ENCODE measurements around the gene NFKBIA. TPM values are rescaled to one million over a fixed set of nuclear protein-coding genes. Genes with fewer than 3 reads are reported as not detected.

NFKBIA gene
- total RNA-seq, 1 experiment from 2014 or later, result 99.4 TPM

- DNase-seq (ENCODE audit: low read depth, low spot score) (no peak), ATAC-seq (no peak)
- POLR2A ChIA-PET, result no interaction called here
- no peaks in the 10 kb centered on the region for H3K36me3 ChIP-seq (ENCODE audit: control insufficient read depth, insufficient read depth, low read length)
- H3K27me3 ChIP-seq (ENCODE audit: control insufficient read depth, insufficient read depth, low read length), result no peaks in the 10 kb centered on the region
- no peaks in the 10 kb centered on the region for H3K9me3 ChIP-seq (ENCODE audit: control insufficient read depth, insufficient read depth, low read depth, low read length)
- CTCF ChIA-PET, result no interaction called here
- H3K4me3 ChIP-seq (ENCODE audit: low read depth in 2 of 2, low read length in 2 of 2), result no peak overlapping the region
- 0 out of 2 replicates have a peak overlapping the region, but pooled peaks have one; percentile 34 for H3K27ac ChIP-seq (ENCODE audit: low read length)
- TF ChIP-seq, protein P1, sequence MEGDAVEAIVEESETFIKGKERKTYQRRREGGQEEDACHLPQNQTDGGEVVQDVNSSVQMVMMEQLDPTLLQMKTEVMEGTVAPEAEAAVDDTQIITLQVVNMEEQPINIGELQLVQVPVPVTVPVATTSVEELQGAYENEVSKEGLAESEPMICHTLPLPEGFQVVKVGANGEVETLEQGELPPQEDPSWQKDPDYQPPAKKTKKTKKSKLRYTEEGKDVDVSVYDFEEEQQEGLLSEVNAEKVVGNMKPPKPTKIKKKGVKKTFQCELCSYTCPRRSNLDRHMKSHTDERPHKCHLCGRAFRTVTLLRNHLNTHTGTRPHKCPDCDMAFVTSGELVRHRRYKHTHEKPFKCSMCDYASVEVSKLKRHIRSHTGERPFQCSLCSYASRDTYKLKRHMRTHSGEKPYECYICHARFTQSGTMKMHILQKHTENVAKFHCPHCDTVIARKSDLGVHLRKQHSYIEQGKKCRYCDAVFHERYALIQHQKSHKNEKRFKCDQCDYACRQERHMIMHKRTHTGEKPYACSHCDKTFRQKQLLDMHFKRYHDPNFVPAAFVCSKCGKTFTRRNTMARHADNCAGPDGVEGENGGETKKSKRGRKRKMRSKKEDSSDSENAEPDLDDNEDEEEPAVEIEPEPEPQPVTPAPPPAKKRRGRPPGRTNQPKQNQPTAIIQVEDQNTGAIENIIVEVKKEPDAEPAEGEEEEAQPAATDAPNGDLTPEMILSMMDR (IDR thresholded peaks at IDR 0.05), result no peak
- TF ChIP-seq POLR2AphosphoS5 (IDR thresholded peaks at IDR 0.05; ENCODE audit: low read depth, low read length), result no peak
- no peak for TF ChIP-seq TCF7L2 (IDR thresholded peaks at IDR 0.05; ENCODE audit: low read depth, low read length)
- TF ChIP-seq SIN3A (IDR thresholded peaks at IDR 0.05; ENCODE audit: borderline replicate concordance, insufficient read depth, low read depth, low read length), result no peak
- TF ChIP-seq, protein P2, sequence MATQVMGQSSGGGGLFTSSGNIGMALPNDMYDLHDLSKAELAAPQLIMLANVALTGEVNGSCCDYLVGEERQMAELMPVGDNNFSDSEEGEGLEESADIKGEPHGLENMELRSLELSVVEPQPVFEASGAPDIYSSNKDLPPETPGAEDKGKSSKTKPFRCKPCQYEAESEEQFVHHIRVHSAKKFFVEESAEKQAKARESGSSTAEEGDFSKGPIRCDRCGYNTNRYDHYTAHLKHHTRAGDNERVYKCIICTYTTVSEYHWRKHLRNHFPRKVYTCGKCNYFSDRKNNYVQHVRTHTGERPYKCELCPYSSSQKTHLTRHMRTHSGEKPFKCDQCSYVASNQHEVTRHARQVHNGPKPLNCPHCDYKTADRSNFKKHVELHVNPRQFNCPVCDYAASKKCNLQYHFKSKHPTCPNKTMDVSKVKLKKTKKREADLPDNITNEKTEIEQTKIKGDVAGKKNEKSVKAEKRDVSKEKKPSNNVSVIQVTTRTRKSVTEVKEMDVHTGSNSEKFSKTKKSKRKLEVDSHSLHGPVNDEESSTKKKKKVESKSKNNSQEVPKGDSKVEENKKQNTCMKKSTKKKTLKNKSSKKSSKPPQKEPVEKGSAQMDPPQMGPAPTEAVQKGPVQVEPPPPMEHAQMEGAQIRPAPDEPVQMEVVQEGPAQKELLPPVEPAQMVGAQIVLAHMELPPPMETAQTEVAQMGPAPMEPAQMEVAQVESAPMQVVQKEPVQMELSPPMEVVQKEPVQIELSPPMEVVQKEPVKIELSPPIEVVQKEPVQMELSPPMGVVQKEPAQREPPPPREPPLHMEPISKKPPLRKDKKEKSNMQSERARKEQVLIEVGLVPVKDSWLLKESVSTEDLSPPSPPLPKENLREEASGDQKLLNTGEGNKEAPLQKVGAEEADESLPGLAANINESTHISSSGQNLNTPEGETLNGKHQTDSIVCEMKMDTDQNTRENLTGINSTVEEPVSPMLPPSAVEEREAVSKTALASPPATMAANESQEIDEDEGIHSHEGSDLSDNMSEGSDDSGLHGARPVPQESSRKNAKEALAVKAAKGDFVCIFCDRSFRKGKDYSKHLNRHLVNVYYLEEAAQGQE (IDR thresholded peaks at IDR 0.05; ENCODE audit: insufficient read depth in 1 of 2, low read depth in 2 of 2, low read length in 1 of 2), result no peak
- intact Hi-C loops (cut with micrococcal nuclease; ENCODE audit: unreplicated experiment) (no loop called here), in situ Hi-C loops (cut with HindIII; ENCODE audit: low pct_unique_long_range_greater_than_20kb, low sequenced_read_pairs) (no loop called here)
- H3K4me1 ChIP-seq (ENCODE audit: control insufficient read depth, insufficient read depth, low read length), result peaks cover 39% of the 10 kb centered on the region
- BruUV-seq (replicated peaks), result no TSS peak
Observed at GRCh38 chr14:35362911-35363374, 41.6 kb downstream of the NFKBIA start.

DNA sequence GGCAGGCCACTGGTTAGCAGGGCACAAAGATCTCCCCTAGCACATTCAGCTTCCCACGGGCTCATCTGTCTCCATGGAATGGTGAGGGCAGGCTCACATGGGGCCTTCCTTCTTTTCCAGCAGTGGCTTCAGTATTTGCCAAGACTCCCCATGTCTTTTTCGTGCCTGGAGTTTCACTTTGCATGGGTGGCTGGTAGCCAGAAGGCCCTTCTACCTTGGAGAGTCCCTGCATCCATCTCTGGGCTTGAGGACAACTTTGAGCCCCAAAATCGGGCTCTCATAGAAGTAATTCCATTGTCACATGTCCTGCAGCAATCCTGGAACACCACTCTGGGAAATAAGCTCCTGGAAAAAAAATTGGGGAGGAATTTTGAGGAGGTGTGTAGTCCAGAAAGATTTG is 42.1 kb downstream of the NFKBIA start:
- no peaks in the 10 kb centered on the region for H3K9me3 ChIP-seq (ENCODE audit: control insufficient read depth, insufficient read depth, low read depth, low read length)
- POLR2A ChIA-PET, result no interaction called here
- H3K36me3 ChIP-seq (ENCODE audit: control insufficient read depth, insufficient read depth, low read length), result no peaks in the 10 kb centered on the region
- no peaks in the 10 kb centered on the region for H3K27me3 ChIP-seq (ENCODE audit: control insufficient read depth, insufficient read depth, low read length)
- TF ChIP-seq TCF7L2 (IDR thresholded peaks at IDR 0.05; ENCODE audit: low read depth, low read length) (no peak), SIN3A (IDR thresholded peaks at IDR 0.05; ENCODE audit: borderline replicate concordance, insufficient read depth, low read depth, low read length) (no peak), POLR2AphosphoS5 (IDR thresholded peaks at IDR 0.05; ENCODE audit: low read depth, low read length) (no peak)
- TF ChIP-seq, protein P2 (IDR thresholded peaks at IDR 0.05; ENCODE audit: insufficient read depth in 1 of 2, low read depth in 2 of 2, low read length in 1 of 2), result no peak
- TF ChIP-seq, protein P1 (IDR thresholded peaks at IDR 0.05), result no peak
- peak overlapping the region; percentile 42 for H3K27ac ChIP-seq (ENCODE audit: low read length)
- no TSS peak for BruUV-seq (replicated peaks)
- in situ Hi-C loops (cut with HindIII; ENCODE audit: low pct_unique_long_range_greater_than_20kb, low sequenced_read_pairs), result no loop called here
- ATAC-seq, result no peak
- H3K4me1 ChIP-seq (ENCODE audit: control insufficient read depth, insufficient read depth, low read length), result peaks cover 34% of the 10 kb centered on the region
- H3K4me3 ChIP-seq (ENCODE audit: low read depth in 2 of 2, low read length in 2 of 2), result no peak overlapping the region
- DNase-seq (ENCODE audit: low read depth, low spot score), result no peak
- CTCF ChIA-PET, result no interaction called here
- intact Hi-C loops (cut with micrococcal nuclease; ENCODE audit: unreplicated experiment), result no loop called here

Measured in Panc1 (cell line).